HG02943 (cell line): ENCODE measurements around the gene PTPN14.
"Not testable (repeated sequence)": the region's sequence is repeated elsewhere in the genome, so short reads cannot be mapped to it uniquely, and the experiment has no call there.

Source experiments
- ATAC-seq: cut with Tn5 transposase; IDR thresholded peaks from one replicate; pipeline ENCODE4 v1.9.1; 2021; ENCODE audit warnings: mild to moderate bottlenecking, low read depth, moderate library complexity; ENCODE audit not compliant: unreplicated experiment

PTPN14 gene

DNA sequence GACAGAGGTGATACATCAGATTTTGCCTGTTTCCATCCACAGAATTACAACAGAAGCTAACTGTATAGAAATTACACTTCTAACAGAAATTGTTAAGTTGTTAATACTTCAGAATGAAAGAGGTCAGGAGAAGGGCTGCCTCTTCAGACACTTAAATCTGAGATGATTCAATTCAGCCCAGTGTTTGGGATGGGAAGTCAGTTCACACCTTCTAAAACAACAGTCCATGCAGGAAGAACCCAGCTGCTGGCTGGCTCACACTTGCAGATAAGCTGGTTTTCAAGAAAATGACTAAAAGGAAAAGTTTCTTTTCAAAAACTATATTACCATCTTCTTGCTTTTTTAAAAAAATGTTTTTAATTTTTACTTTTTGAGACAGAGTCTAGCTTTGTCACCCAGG is 138.1 kb downstream of the PTPN14 start:
- no peak for ATAC-seq

DNA sequence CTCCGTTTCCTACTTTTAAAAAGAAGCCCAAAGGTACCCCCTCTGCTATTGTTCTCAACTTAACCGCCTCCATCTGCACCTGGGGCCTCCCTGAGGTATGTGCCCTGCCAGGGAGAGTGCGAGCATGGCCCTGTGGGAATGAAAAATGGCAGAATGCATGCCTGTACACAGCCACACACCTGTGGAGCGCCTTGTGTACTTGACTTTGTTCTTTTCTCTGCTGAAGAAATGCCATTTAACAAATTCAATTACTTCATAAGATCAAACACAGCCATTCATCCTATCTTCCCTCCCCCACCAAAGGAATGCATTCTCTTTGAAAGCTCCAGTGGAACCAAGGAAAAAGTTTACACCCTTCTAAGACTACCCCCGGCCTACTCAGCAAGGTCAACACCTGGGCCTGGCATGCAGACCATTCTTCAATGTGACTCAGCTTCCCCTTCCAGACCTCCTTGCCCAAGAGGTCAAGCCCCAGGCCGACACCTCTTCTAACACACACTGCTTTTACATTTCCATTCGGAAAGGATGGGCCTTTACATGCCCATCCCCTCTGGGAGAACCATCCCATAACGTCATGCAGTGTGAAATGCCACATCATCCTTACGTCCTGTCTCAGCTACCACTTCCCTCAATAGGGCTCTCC is 146.7 kb downstream of the PTPN14 start:
- peak; percentile 15 for ATAC-seq

DNA sequence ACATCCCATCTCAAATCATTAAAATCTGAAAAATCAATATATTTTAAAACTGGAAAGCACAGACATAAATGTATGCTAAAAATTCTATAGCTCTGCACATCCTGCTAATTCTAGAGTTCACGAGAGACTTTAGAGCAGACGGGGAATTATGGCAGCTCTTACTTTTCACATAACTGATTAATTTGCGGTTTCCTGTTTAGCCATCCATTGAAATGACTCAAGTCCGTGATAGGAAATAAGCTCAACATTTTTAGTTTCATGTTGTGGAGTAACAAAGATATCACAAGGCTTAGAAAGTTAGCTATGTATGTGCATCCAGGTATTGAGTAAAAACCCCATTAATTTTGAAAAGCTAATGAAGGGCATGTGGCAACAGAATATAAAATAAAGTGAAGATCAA is 147.2 kb downstream of the PTPN14 start:
- peak; percentile 84 for ATAC-seq

DNA sequence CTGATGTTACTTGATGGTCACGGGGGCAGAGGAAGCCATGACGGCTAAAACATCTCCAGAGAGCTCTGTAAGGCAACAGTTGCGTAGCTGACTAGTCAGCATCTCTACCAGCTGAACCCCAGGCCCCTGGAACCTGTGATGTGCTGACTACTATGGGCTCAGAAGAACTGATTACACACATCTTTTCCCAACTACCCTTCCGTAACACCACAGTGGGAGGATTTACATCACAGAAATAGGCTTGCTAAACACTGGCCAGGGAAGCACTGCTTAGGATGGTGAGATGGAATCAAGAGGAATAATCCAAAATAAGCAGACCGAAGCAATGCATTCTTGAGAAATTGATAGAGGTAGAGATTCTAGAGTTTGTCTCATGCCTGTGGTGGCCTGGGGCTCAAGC is 148.0 kb downstream of the PTPN14 start:
- no peak for ATAC-seq

DNA sequence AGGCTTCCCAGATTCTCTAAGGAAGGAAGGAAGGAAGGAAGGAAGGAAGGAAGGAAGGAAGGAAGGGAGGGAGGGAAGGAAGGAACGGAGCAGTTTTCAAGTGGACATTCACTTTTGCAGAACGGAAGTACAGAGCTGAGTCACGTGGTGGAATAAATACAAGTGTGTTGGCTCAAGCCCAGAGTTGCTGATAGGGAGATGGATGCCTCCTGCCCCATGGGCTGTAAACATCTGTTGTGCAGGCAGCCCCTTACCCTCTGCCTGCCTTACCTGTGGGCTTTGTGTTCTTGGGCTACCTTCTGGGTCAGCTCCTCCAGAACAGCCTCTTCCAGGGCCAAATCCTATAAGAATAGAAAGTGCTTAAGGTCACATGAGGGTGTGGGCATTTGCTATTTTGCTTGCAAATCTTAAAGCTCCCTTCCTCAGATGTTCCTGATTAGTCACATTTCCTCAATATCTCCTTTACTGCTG is 148.8 kb downstream of the PTPN14 start:
- ATAC-seq: no peak

DNA sequence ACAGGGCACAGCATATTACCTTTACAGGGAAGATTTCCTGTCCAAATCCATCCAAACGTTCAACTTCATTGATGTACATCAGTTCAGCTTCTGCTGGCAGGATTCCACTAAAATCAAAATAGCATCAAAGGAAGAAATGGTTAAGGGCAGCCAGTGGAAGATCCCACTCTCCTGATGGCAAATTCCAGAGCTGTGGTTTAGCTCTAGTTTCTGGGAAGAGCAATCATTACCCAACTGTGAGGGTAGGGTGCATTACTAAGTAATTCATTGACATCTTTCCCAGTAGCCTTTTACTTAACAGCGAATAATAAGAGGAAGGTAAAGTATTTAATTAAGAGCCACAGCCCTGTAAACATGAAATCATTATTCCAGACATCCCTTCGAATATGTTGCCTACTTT is 149.7 kb downstream of the PTPN14 start:
- ATAC-seq: no peak

DNA sequence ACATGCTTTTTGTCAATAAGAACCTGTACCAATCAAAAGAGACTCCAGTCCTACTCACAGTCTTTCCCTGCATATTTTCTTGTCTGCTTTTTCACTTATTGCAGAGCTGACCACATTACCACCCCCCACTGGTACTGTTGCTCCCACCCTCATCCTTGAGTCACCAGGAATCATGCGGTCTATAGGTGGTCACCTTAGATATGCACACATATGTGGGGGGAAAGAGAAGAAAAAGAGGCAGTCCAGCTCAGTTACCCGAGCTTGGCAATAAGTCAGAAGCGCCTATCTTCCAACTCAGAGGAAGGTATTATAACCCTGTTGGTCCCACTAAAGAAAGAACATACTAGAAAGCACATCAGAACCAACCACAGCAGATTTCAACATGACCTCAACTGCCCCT is 151.3 kb downstream of the PTPN14 start:
- no peak for ATAC-seq

DNA sequence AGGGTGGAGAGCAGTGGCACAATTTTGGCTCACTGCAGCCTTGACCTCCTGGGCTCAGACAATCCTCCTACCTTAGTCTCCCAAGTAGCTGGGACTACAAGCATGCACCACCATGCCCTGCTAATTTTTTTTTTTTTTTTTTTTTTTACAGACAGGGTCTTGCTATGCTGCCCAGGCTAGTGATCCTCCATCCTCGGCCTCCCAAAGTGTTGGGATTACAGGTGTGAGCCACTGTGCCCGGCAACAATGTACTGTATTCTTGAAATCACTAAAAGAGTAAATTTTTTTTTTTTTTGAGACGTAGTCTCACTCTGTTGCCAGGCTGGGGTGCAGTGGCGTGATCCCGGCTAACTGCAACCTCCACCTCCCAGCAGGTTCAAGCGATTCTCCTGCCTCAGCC is 152.9 kb downstream of the PTPN14 start:
- ATAC-seq: no peak

DNA sequence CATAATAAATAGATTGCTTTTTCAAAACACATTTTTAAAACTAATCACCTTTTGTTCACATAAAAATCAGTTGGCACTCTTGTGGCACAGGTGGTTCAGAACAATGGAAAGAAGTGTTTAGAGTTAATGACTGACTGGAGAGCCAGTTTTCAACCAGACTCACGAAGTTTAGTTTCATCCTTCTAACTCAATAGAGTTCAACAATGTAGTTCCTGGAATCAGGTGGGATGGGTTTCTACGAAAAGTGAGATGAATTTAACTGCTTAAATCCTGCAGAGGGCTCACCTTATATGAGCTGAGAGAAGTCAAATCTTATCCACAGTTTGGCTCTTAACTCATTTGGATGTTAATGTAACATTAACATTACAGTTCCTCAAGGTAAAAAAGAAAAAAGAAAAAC is 153.9 kb downstream of the PTPN14 start:
- no peak for ATAC-seq

DNA sequence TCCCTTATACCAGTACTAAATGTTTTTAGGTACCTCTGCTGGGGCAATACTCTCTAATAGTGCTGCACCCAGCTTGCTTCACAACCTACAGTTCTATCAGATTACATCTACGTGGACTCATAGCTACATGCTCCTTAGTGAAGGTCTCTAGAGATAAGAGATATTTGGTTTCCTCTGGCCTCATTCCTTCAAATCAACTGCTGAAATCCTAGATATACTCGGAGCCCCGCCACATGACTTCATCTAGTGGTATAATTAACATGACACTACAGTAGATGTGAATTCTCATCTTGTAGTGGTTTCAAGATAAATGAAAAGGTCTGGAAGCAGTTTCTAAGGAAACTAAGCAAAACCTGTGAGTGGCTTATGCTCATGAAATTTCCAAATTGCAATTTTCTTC is 155.1 kb downstream of the PTPN14 start:
- ATAC-seq: no peak

DNA sequence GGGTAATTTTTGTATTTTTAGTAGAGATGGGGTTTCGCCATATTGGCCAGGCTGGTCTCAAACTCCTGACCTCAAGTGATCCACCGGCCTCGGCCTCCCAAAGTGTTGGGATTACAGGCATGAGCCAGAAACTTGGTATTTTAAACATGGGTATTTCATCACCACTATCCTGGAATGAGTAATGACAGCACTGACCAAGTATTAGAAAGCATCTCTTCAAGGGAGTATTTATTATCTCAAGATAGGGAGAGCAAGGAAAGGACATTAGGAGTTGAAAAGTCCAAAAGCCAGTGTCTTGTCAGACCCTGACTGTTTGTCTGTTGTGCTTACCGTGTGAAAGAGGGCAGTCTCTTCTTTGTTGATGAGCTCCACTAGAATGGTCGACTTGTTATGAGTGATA is 156.8 kb downstream of the PTPN14 start:
- ATAC-seq: not testable (repeated sequence)

DNA sequence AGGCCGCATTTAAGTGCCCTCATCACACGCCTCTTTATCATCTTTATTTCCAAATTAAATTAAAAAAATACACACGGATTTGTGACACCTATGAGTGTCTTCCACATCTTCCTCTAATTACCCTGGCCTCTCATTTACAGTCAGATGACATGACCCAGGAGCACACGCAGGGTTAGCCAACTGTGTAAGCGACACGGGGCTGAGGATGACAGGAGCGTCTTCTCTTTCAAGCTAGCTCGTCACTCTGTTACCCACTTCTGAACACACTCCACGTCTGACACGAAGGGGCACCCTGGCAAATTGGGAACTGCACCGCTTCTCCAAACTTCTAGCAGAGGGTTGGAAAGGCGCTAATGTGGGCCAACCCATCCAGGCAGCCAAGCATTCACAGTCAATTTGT is 158.3 kb downstream of the PTPN14 start:
- no peak for ATAC-seq

DNA sequence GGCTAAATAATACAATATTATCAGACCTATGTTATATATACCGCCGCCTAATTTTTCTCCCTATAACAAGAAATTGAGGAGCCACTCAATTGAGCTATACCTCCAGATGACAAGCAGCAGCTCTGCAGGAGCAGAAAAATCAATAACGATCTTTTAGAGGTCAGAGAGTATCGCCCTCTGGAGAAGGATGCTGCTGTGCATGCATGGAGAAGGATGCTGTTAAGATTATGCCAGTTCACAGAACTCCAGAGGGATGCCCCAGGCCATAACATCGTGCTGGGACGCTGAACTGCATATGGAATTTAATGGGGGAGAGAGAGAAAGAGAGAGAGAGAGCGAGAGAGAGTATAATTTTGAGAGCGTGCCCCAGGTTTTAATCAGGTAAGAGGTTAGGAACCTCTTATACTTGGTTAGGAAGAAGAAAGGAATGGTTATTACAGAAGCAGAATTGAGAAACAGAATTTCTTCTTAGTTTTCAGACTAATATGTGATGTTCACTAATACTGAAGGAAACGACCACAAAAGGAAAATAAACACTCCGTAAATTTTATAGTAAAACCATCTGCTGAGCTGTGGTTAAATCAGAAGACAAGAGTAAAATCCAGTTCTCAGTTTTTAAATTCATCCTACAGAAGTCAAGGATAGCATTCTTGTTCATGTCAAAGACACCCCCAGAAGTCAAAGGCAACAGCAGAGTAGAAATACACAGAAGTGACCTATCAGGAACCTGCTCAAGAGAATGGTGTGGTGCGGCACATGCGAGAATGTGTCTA is 159.3 kb downstream of the PTPN14 start:
- ATAC-seq: no peak

DNA sequence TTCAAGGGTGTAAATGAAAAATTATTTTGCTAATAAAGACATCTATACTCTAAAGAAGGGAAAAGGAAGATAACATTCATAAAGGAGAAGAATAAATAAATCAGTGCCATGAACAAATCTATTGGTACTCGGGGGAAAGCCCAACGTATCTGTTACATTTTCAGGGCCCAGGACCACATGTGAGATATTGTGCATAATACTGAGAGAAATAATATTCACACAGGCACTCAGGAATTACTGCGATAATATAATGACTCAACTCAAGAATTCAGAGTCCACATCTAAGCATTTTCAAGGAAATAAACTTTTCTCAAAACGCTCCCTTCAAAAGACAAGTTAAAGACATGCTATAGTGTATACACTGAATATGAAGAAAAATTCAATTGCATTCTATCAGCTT is 161.7 kb downstream of the PTPN14 start:
- ATAC-seq: no peak

DNA sequence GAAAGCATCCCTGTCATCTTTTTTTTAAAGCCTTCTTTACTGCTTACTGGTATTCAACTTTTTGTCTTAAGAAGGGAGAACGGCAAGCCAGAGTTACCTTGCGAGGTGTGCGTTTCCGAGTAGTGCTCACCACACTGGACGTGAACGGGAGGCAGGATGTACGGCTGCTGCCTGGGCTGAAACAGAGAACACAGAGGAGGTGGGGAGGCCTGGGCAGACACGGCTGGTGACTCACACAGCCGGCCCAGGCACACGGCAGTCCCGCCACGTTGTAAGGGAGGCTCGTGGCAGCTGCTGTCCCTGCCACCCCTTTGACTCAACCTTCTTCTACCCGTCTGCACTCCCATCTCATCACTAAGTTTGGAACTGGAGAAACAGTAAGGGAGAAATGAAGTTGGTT is 164.7 kb downstream of the PTPN14 start:
- no peak for ATAC-seq

DNA sequence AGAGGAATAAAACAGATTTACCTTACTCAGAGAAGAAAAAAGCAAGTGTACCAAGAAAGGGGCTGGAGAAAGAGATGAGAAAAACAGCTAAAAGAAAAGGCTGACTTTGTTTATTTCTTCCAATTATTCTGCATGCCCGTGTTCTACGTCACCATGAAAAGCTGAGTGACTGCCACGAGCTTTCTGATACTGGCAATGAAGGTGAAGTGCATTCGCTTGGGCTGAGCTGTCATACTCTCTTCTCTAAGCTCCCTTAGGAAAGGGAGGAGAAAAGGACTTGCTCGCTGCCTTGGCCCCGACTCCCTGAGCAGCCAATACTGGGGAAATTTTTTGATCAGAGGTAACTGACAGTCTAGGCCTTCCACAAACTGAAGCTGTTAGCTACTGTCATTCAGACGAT is 165.1 kb downstream of the PTPN14 start:
- ATAC-seq: no peak

DNA sequence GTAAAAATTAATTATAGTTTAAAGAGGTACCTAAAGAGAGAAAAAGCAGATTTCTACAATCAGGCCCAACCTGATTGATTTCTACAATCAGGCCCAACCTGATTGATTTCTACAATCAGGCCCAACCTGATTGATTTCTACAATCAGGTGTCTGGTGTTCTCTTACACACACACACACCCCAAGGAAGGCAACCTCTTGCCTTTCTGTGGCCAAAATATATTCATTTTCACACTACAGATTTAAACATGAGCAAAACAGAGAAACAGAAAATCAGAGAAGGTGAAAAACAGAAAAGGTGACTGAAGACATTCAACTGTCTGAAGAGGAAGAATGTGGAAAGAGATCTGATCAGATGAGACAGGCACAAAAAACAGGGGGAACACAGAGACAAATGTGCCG is 166.0 kb downstream of the PTPN14 start:
- ATAC-seq: no peak

DNA sequence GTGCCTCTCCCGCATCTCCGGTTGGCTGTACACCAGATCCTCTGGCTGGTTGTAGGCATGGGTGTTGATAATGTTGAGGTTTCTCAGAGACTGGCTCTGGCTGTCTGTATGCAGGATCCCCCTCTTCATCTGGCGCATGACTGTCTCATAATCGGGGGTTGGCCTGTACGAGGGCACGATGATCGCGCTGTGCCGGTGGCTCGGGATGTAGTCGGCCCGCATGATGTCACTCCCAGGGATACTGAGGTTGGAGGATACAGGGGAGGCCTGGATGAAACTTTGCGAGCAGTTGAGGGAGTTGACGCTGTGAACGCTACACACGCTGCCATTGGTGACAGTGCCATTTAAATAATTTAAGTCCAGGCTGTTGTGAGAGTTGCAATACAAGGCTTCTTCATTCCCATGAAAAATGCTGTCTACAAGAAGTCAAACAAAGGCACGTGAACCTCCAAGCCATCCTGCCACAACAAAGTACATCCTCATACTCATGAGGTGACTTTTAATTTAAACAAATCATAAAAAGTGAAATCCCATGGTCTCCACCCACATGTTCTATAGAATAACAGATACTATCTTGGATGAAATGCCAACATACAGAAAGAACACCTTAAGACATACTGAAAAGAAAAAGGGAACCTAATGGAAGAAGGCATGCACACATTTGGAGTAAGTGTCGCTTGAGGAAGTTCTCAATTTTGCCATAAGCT is 166.9 kb downstream of the PTPN14 start:
- ATAC-seq: no peak

DNA sequence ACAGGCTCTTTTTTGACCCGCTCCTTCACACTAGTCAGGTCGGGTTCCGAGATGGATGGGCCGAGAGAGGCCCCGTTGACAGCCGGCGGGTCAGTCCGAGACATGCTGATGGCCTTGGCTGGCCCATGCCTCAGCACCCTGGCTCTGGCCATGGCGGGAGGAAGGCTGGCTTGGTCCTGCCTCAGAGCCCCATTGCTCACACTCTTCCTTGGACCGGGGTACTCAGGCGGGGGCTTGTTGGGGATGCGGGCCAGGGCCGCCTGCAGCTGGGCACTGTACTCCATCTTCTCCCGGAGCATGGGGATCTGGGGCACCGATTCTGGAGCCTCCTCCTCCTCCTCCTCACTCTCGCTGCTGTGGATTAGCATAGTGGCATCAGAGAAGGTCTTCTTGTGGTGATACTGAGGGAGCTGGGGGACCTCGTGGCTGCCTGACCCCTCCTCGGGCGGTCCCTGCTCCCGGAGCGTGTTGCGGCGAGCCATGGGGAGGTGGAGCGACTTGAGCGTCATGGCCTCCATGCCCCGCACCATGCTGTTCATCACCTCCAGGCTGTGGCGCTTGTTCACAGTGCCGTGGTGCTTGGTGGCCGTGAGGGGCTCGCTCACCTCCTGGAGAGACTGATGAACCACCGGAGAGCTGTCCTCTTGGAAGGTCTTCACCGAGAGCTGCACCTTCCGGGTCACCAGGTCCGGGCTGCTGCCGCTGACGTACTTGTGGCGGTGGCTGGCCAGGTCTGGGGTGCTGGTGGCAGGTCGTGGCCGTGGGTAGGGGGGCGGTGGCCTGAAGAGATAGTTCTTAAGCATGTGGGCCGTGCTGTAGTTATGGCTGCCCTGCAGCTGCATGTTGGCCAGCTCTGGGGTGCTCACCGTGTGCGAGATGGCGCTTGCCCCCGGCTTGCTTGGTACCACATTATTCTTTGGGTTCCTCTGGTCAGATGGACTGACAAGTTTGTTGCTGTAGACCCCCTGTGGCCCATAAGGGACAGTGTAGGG is 167.7 kb downstream of the PTPN14 start:
- no peak for ATAC-seq

DNA sequence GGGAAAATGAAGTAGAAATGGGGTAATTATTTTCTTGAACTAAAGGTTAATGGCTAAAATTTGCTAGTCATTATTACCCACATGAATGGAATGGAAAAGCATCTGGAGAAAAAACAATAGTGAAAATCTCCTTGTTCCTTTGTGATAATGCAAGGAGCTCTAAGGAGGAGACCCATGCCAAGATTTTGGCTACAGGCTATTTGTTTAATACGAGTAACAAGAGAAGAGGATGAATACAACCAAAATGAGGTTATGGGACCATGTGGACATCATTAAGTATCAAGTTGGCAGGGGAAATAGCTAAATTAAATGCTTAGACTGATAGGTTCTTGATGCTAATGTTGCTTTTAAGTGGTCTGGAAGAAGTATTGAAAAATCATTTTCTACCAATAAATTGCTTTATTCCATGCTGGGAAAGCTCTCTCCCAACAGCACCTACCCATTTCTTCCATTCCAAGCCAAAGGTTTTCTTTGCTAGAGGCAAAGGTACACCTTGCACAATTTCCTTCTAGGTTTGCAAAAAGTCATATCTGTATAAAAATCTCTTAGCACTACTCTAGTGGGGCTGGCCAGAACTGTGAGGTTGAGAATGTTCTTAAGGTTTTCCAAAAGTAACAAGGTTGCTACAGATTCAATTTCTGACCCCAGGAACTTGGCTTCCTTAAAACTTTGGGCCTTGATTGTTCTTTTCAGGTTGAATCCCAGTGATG is 170.3 kb downstream of the PTPN14 start:
- no peak for ATAC-seq
